HG03460 (cell line): ENCODE results near the gene PEX5.

ENCODE experiments used
- ATAC-seq: cut with Tn5 transposase; IDR thresholded peaks from one replicate; pipeline ENCODE4 v1.9.1; 2021; ENCODE audit not compliant: unreplicated experiment

Gene PEX5

DNA sequence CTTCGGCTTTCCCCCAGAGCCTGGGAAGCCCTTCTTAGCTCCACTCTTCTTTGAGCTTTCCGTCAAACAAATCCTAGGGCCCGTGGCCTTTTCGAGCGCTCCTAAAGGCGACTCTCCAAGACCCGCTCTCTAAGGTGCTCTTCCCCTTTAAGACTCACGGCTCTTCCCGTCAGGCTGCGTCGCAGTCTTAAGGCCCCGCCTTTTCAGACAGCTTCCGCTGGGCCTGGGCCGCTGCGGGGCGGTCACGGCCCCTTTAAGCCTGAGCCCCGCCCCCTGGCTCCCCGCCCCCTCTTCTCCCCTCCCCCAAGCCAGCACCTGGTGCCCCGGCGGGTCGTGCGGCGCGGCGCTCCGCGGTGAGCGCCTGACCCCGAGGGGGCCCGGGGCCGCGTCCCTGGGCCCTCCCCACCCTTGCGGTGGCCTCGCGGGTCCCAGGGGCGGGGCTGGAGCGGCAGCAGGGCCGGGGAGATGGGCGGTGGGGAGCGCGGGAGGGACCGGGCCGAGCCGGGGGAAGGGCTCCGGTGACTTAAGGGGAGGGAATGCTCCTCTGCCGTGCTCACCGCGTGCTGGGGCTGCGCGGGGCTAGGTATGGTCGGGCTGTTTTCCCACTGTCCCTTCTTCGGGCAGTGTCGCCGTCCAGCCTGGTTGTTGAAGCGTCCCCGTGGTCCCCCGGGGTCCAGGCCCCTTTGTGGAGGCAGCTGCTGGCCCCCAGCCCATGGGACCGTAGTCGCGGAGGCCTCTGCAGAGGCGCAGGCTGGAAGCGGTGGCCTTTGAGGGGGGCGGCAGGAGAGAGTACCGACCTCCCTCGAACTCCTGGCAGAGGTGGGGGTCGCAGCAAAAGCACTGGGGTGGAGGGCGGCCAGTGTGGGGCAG lies at the start of gene PEX5:
TSS of gene PEX5 (plus strand) at position 289 of the 870 bp plus-strand sequence. CDS start 692 bp downstream, outside the sequence.
- peak; percentile 93 for ATAC-seq

- no peak for ATAC-seq
Observed at GRCh38 chr12:7141351-7142005, 48.0 kb upstream of the PEX5 start.

GRCh38 chr12:7142056-7142644 lies 47.3 kb upstream of the PEX5 start:
- no peak for ATAC-seq

DNA sequence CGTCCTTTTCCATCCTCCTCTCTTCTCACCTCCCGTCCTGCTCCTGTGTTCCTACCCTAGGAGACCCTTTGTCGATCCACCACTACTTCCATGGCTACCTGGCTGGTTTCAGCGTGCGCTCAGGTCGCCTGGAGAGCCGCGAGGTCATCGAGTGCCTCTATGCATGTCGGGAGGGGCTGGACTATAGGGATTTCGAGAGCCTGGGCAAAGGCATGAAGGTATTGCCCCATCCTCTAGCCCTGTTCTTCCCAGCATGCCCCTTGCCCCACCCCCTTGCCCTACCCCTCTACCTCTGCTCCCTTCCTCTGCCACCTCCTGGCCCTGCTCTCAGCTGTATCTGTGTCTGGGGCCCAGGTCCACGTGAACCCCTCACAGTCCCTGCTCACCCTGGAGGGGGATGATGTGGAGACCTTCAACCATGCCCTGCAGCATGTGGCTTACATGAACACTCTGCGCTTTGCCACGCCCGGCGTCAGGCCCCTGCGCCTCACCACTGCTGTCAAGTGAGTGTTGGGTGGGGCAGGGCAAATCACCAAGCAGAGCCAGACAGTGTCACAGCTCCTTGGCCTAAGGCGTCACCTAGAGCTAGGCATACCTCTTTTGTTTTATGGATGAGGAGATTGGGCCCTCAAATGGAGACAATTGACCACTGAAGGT lies 46.5 kb upstream of the PEX5 start:
- no peak for ATAC-seq

DNA sequence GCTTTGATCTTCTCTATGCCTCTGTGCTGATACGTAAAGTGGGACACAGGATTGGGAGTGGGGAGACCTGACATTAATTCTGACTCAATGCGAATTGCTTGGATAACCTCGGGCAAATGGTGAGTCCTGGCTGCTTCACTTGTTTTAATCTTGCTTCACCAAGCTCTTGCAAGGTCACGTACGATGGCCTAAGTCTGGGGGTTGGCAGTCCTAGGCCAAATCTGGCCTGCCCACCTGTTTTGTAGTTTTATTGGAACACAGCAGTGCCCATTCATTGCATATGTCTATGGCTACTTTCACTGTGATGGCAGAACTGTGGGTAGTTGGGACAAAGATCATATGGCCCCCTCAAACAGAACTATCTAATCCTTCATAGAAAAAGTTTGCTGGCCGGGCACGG lies 45.9 kb upstream of the PEX5 start:
- no peak for ATAC-seq

DNA sequence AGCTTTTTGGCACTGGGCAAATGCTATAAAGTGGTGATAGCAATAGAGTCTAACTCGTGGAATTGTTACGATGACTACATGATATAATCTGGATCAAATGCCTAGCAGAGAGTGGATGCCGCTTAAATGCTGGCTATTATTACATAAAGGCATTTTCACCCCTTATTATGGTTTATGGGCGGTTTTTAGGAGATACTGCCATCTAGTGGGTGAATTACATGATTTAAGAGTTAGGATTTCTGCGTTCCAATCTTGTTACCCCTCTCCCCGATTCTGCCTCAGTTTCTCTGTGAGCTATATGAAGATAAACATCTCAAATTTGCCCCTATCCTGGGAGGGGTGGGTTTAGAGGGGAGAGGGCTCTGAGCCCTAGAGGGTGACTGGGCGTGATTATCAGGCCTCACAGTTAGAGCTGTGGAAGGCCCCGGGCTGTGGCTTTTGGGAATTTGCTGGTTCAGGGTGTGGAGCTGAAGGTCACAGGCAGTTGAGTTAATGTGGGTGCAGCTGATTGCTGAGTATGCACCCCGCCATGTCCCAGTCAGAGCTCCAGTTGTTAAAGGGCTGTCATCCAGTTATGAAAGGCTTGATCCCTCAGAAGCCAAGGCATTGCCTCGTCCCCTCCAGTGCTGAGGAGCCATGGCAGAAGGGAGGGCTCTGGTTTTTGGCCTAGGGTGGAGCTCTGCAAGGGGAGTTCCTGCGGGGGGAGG lies 44.9 kb upstream of the PEX5 start:
- ATAC-seq = no peak

- ATAC-seq = no peak
Observed at GRCh38 chr12:7145671-7146070, 43.8 kb upstream of the PEX5 start.

DNA sequence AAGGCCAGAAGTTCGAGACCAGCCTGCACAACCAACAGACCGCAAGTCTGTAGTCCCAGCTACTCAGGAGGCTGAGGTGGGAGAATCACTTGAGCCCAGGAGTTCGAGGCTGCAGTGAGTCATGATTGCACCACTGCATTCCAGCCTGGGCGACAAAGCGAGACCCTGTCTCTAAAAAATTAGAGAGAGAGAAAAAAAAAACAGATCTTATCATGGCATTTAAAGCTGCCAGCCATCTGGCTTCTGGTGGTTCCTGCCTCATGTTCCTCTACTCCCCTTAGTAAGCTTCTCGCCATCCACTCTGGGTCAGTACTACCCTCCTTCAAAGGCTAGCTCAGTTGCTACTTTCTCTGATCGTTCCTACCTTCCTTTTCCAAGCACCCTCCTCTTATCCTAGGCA lies 43.3 kb upstream of the PEX5 start:
- no peak for ATAC-seq

DNA sequence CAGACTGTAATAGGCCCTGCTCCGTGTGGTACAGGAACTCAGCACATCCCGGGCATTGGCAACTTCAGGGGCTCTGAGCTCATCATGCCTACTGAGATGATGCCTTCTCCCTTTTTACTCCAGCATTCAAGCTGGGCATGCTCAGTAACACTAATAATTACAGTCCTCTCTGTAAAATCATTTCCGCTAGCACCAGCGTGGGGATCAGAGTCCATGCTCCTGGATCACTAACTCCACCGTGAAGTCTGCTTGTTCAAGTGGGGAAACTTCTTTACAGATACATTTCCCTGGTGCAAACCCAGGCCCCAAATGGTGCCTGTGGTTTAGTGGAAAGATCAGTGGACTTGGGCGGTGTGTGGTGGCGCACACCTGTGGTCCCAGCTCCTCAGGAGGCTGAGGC lies 42.6 kb upstream of the PEX5 start:
- no peak for ATAC-seq

DNA sequence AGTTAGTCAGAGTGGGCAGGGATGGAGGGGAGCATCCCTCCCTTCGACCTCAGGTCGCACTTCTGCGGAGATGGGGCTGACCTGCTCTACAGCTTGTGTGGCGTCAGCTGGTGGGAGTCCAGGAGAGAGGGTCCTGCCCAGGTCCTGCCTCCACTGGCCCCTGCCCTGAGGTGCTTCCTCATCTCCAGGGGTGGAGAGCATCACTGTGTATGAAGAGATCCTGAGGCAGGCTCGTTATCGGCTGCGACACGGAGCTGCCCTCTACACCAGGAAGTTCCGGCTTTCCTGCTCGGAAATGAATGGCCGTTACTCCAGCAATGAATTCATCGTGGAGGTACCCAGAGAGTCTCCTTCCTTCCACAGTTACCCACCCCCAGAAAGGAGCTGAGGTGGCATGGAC lies 39.1 kb upstream of the PEX5 start:
- ATAC-seq = no peak

GRCh38 chr12:7150841-7151240 lies 38.6 kb upstream of the PEX5 start:
- ATAC-seq = no peak

- no peak for ATAC-seq
Observed at GRCh38 chr12:7151532-7151931, 38.0 kb upstream of the PEX5 start.

DNA sequence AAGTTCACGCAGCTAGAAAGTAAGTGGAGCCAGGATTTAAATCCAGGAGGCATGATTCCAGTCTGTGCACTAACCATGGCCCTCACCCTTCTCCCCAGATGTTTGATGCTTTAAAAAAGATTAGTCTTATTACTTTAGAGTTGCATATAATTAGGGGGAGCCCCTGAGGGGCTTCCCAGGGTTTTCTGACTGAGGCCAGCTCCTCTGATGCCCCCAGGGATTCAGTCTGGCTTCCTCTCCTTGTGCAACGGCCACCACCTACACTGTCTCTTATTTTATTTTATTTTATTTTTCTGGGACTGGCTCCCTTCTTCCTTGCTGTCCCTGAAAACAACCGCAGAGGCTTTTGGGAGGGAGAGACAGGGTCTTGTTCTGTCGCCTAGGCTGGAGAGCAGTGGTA lies 36.7 kb upstream of the PEX5 start:
- no peak for ATAC-seq

GRCh38 chr12:7154042-7154441 lies 35.4 kb upstream of the PEX5 start:
- no peak for ATAC-seq

GRCh38 chr12:7154901-7155470 lies 34.5 kb upstream of the PEX5 start:
- ATAC-seq = no peak

DNA sequence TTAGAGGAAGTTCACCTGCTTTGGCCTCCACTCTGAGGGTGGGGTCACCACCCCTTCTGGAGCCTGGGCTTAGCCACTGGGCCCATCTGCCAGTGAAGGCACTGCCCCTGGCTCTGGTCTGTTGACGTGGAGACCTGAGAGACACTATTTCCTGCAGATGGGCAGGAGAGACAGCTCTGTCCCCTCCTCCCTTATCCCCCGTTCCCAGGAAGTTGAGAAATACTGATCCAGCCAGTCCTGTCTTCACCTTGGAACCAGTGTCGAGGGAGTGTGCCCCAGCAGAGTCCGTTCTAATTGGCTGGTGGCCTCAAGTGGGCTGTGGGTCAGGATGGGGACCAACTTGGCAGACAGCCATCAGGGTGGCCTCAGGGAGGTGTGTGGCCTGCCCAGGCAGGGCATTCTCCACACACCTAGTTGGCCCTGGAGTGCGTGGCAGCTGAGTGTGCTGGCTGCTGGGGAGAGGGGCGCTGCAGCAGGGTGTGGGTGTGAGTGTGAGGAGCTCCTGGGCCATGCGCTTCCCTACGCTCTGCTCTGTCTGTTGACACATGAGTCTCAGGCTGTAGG lies 33.9 kb upstream of the PEX5 start:
- no peak for ATAC-seq

DNA sequence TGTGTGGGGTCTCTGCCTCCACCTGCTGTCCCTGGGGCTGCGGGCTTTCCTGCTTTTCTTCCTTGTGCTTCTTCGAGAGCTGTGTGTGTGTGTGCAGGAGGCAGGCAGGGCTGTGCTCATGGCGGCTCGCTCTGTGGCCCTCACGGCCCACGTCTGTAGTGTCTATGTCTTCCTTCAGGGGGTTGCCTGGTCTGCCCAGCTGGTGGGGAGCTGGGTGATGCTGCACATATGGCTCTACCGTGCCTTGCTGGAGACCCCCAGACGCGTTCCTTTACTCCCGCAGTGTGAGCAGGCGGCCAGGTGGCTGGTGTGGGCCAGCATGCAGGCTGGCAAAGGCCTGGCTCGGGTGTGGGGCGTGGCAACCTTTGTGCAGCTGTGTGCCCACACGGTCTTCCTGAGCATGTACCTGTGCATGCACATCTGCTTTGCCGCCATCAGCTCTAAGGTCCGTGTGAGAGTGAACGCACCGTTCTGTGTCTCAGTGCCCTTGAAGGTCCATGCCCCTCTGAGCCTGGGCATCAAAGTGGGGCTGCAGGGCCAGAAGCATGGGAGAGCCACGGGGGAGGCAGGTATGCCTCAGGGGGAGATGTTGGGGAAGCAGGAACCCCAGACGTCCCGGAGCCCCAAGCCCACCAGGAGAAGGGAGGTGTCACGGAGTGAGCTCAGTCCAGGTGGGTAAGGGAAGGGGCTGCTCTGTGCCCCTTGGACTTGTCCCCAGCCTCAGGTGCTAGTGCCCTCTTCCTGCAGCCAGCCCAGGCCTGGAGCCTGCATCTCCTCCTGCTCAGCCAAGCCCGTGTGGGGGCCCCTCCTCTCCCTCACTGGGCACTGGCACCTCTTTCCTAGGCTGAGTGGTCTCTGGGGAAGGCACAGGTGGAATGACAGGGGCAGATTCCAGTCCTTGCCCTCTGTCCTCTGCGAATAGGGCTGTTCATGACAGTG lies 33.0 kb upstream of the PEX5 start:
- ATAC-seq = no peak

DNA sequence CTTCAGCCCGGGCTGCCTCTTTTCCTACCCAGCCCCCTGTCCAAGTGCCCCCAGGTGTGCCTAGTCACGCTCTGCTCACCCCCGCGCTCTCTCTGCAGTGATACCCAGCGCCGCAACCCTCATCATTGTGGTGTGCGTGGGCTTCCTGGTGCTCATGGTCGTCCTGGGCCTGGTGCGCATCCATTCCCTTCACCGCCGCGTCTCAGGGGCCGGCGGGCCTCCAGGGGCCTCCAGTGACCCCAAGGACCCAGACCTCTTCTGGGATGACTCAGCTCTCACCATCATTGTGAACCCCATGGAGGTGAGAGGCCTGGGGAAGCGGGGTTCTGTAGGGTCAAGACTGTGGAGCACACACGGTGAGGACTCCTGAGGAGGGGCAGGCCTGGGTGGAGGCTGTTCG lies 32.1 kb upstream of the PEX5 start:
- ATAC-seq = no peak
